GM23248 (cell line): ENCODE results near the gene SRC.

Experiments
- EZH2 ChIP-seq: fragments of 200-600 bp; sonication (generic); IDR thresholded peaks from 2 replicates; pipeline ENCODE4 v1.6.1; 2018; ENCODE audit warnings: antibody characterized with exemption, mild to moderate bottlenecking; ENCODE audit not compliant: insufficient read depth, poor library complexity, severe bottlenecking
- EZH2phosphoT487 ChIP-seq: fragments of 200-600 bp; sonication (generic); IDR thresholded peaks from 2 replicates; pipeline ENCODE4 v1.6.1; 2018; ENCODE audit warnings: antibody characterized with exemption, moderate library complexity, mild to moderate bottlenecking, low read depth; ENCODE audit not compliant: insufficient read depth

DNA sequence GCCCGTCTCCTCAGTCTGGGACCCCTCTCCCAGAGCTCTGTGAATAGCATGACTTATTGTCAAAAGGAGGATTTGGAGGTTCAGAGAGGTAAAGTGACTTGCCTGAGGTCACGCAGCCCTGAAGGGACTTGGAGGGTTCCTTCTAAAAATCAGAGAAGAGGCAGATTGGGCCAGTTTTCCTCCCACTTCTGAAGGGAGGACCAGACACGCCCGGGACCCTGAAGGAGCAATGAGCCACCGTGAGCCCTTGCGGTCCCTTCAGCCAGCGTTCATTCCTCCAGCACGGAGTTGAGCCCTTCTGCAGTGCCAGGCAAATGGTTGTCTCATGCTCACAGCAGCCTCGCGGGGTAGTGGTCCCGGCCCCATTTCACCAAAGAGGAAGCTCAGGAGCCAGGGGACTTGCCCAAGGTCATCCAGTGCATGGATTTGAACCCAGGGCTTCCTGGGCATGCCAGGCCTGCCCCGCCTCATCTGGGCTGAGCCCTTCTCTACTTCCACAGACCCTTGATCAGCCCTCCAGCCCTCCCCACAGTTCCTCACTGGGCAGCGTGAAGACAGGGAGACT is 7.4 kb downstream of the SRC start:
- TF ChIP-seq EZH2 (no peak), EZH2phosphoT487 (no peak)
